Non-pigmented ciliary epithelial cell (primary cell): ENCODE data around the gene VWA7.

Experiments
- DNase-seq: peaks from one replicate; pipeline ENCODE4 v3.0.0-alpha.2; 2010; ENCODE audit warnings: low read depth

The VWA7 gene

GRCh38 chr6:31778193-31778592, 1.1 kb upstream of the VWA7 start:
- DNase-seq, result no peak

- no peak for DNase-seq
These were observed 531 bp upstream of the VWA7 start for GRCh38 chr6:31777667-31778050.

GRCh38 chr6:31776485-31776988, 591 bp downstream of the VWA7 start:
- no peak for DNase-seq

GRCh38 chr6:31775633-31776484, 1.3 kb downstream of the VWA7 start:
- no peak for DNase-seq

DNA sequence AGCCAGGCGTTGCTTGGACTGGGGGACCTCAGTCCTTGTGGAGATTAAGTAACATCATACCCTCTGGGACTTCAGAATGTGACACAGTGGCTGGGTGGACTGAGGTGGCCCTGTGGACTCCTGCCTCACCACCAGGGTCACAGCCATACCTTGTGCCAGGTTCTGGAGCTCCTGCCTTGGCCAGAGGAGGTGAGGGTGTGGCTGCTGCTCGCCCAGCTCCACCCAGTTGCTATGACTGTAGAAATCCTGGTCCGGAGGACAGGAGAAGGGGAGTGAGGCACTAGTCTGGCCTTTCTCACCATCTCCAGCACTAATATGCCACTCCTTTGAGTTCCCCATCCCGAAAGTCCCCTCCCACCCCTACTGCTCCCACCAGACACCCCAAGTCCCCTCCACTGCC, 1.9 kb downstream of the VWA7 start:
- no peak for DNase-seq

GRCh38 chr6:31771992-31772358, 5.2 kb downstream of the VWA7 start:
- DNase-seq, result no peak

DNA sequence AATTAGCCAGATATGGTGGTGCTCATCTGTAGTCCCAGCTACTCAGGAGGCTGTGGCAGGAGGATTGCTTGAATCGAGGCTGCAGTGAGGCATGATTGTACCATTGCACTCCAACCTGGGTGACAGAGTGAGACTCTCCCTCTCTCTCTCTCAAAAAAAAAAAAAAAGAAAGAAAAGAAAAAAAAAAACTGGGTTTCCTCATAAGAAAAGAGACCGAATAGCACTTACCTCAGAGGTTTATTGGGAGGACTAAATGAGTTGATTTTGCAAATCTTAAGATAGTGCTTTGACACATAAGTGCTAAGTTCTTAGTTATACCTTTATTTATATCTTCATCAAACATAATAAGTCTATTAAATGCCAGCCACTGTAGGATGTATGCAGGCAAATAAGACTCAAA, 6.3 kb downstream of the VWA7 start:
- DNase-seq, result no peak

- DNase-seq, result no peak
These were observed 7.3 kb downstream of the VWA7 start for GRCh38 chr6:31769684-31770371.

DNA sequence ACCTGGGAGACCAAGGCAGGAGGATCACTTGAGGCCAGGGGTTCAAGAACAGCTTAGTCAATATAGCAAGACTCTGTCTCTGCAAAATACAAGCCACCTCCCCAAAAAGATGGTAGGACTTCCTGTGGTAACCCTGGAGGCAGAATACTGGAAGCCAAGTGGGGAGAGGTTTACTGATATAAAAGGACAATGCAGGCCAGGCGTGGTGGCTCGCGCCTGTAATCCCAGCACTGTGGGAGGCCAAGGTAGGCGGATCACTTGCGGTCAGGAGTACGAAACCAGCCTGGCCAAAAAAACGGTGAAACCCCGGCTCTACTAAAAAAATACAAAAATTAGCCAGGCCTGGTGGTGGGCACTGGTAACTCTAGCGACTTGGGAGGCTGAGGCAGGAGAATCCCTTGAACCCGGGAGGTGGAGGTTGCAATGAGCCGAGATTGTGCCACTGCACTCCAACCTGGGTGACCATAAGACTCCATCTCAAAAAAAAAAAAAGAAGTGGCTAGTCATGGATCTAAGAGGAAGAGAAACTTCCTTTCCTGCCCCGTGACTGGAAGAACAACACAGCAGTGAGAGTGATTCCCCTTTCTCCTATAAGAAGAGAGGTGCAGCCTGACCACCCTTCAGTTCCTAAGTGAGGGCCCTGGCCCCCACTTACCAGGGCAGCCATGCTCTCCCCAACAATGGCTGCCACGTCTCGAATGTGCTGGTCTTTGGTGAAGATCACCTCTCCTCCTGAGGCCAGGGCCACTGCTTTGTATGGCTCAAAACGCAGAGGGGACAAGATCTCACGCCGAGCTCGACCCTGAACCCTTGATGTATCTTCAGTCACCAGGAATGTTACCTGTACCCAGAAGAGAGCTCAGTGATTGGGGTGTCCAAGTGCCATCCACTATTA, 8.5 kb downstream of the VWA7 start:
- no peak for DNase-seq

DNA sequence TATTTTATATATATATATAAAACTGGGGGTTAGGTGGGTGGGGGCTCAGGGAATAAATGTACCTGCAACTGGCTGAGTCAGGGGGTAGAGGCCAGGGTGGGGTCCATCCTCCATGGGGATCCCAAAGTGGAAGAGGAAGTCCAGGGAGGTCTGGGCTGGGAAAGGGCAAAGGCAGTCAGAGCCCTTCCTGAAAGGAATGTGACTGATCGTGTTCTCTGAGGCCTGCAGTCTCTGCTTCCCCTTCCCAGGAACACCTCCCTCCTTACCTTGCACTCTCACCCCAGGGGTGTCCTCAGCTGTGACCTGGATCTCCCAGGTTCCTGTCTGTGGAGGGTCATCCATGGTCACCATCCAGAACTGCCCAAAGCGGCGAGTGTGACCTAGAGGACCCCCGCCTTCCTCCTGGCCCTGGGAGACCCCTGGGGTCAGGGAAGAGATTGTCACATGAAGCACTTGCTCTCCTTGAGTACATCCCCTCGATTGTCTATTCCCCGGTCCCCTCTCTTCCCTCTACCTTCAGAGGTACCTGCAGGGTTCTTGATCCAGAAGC, 10.0 kb downstream of the VWA7 start:
- DNase-seq, result no peak

DNA sequence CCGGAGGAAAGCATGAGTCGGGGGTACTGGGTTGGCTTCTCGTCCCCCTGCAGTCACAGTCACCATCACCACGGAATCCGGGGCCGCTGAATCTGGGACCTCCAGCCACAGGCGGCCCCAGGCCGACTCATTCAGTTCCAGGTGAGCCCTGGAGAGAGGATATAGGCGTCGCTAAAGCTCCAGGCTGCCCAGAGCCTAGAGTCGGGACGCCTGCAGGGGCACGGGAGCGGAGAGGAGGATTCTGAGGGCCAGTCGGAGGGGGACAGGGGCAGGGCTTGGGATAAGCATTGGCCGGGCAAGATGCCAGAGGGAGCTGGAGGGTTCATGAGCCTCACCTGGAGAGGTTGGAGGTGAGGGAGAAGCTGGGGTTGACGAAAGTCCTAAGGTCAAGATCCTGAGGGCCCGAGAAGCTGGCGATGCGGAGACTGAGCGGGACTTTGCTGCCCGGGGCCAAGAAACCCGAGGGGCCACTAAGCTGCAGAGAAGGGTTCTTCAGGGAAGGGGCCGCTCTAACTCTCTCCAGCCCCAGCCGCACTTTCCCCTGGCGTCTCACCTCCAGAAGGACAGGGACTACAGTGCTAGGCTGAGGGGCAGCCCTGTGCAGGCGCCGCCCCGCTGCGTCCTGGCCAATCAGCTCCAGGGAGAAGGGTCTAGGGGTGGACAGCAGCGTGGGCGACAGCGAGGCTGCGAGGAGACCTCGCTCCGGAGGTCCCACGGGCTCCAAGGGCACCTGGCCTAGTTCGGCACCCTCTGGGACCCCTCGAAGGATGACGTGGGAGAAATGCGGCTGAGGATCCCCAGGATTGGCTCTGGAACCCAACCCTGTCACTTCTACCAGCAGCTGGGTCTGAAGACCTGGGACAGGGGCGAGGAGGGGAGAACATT, 11.0 kb downstream of the VWA7 start:
- DNase-seq, result no peak

DNA sequence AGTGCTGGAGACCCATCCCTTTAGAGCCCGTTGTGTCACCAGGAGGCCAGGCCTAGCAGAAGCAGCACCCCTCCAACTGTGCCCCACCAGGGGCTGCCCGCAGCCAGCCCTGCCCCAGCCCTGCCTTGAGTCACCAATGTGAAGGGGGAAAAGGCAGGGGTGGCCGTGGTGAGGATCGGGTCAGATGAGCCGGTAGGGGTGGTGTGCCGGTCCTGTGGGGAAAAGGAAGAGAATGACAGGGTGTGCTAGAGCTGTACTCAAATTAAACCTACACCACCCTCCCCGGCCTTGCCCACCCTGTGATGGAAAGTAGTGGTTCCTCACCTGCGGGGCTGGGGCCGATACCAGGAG, 11.6 kb downstream of the VWA7 start:
- DNase-seq, result no peak

GRCh38 chr6:31764198-31764597, 12.9 kb downstream of the VWA7 start:
- no peak for DNase-seq

DNA sequence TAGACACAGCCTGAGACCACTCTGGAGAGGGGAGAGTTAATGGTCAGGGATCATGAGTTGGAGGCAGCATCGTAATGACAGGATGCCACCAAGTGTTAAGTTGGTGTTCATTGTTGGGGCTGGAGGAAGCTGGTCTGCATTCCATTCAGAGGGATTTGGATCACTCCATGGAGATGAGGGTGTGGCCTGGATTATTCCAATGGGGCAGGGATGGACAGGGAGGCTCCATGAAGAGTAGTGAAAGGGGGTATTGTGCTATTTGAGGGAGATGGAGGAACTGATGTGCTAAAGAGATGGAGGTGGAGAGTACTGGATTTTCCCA, 13.5 kb downstream of the VWA7 start:
- DNase-seq, result no peak

DNA sequence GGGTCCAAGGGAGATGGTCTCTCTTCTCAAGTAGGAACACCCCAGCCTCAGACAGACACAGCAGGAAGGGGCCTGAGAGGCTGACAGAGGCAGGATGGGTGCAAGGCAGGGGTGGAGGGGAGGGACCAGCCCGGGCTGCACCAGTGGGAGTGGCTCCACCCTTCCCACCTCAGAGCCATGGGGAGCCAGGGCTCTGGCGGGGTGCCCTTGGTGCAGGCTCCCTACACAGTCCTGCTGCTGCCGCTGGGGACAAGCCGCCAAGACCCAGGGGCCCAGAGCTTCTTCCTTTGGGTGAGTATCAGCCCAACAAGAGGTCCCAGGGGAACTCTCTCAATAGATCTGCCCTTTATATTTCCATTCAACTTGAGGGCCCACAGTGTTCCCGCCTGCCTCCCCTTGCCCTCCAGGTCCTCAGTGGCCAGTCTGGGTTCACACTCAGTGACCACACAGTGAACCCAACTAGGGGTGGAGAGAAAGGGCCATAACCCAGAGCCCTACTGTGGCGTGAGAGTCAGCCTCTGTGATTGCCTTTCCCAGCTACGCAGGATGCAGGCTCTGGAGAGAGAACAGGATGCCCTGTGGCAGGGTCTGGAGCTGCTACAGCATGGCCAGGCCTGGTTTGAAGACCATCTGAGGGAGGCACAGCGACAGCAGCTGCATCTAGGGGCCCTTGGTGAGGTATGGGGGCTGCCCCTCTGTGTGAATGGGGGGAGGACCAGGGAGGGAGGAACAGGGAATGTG, 14.1 kb downstream of the VWA7 start:
- DNase-seq, result no peak

GRCh38 chr6:31762356-31762755, 14.8 kb downstream of the VWA7 start, which contains the start of gene SAPCD1:
TSS of gene SAPCD1 (plus strand) at chr6:31762656. CDS start at chr6:31763055, 399 bp downstream.
- DNase-seq, result no peak

- no peak for DNase-seq
These were observed 15.8 kb downstream of the VWA7 start for GRCh38 chr6:31761343-31761742.

DNA sequence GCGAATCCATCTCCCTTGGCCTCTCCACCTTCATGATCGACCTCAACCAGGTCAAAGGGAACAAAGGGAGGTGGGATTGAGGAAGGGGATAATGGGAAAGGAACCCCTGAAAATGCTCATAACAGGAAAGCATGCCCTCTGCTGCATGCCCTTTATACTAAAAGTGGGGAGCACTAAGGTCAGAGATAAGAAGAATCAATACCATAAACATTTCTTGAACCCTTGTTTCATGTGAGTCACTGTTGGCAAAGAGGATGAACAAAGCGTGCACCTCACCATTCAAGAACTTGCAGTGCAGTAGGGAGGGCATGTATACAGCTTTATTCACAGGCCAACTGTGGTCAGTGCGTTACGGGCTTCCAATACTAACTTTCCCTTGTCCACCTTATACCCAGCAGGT, 16.3 kb downstream of the VWA7 start:
- no peak for DNase-seq

DNA sequence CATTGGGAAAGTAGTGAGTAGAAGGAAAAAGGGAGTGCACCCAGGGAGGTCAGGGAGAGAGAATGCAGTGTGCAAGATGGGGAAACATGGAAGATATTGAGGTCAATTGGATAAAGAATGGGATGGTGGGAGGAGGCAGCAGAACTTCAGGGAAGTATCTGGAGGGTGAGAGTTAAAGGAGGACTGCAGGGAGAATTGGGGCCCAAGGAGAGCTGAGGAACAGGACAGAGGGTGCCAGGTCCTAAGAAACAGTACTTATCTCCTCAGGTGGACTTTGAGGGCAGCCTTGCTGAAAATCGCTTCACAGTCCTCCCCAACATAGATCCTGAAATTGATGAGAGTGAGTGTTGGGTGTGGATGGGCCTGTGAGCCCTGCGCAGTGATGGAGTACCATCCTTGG, 18.8 kb downstream of the VWA7 start:
- DNase-seq, result no peak

GRCh38 chr6:31752739-31753319, 24.3 kb downstream of the VWA7 start:
- DNase-seq, result peak; percentile 67
